GM10248 (cell line): ENCODE data around the gene ANKRD39.
A peak's percentile ranks its signal among the peaks of the same experiment; 100 is the strongest.

Source experiments
- CTCF ChIA-PET: fragments of 300-600 bp; sonication (Branson Sonifier 250); formaldehyde crosslinking; extraction: SDS; loops from one replicate; lab custom pipeline; 2021; ENCODE audit warnings: antibody characterized with exemption; lab: Yijun Ruan, JAX
- POLR2A ChIA-PET: fragments of 350-650 bp; sonication (Branson Sonifier 250); formaldehyde crosslinking; extraction: SDS; loops from one replicate; lab custom pipeline; 2020; ENCODE audit warnings: antibody characterized with exemption; lab: Yijun Ruan, JAX
- DNase-seq: peaks from one replicate; pipeline ENCODE4 v3.0.0; 2012; ENCODE audit errors: extremely low spot score
- CTCF ChIP-seq: IDR thresholded peaks from 2 replicates; pipeline ENCODE4 v1.5.1; 2012; ENCODE audit warnings: mild to moderate bottlenecking, low read depth; ENCODE audit errors: extremely low read depth, missing control alignments, control extremely low read depth

ANKRD39 gene

GRCh38 chr2:96869281-96869821 is 11.5 kb upstream of the ANKRD39 start:
- ChIA-PET POLR2A (no interaction called here), CTCF (interaction anchor here (0.8 to 4.4 kb wide), 12 partner anchors 8 to 243 kb away, joined by 3 to 45 read pairs (median 4); partner anchors contain the start of gene ANKRD39)
- TF ChIP-seq CTCF = no peak
- no peak for DNase-seq

GRCh38 chr2:96868555-96869280 is 10.9 kb upstream of the ANKRD39 start:
- ChIA-PET POLR2A (no interaction called here), CTCF (interaction anchor here (0.8 to 4.4 kb wide), 22 partner anchors 8 to 461 kb away, joined by 3 to 45 read pairs (median 4); partner anchors contain the start of genes ANKRD39 and CNNM4)
- peak; percentile 52 for TF ChIP-seq CTCF
- peak; percentile 87 for DNase-seq

GRCh38 chr2:96867756-96868554 is 10.1 kb upstream of the ANKRD39 start:
- CTCF ChIA-PET = interaction anchor here (0.8 to 4.4 kb wide), 23 partner anchors 8 to 461 kb away, joined by 3 to 45 read pairs (median 4); partner anchors contain the start of genes ANKRD39 and CNNM4
- no peak for TF ChIP-seq CTCF
- DNase-seq = no peak
- POLR2A ChIA-PET = interaction anchor here (0.5 kb wide), 1 partner anchor 1729 kb away, joined by 3 read pairs; no protein-coding TSS in a partner anchor

- ChIA-PET CTCF (interaction anchor here (1.4 to 4.4 kb wide), 6 partner anchors 8 to 106 kb away, joined by 3 to 45 read pairs (median 6); partner anchors contain the start of genes ANKRD39 and CNNM4), POLR2A (interaction anchor here (0.5 kb wide), 1 partner anchor 1729 kb away, joined by 3 read pairs; no protein-coding TSS in a partner anchor)
- no peak for TF ChIP-seq CTCF
- DNase-seq = no peak
These were observed 9.4 kb upstream of the ANKRD39 start for GRCh38 chr2:96866986-96867755.

- TF ChIP-seq CTCF = no peak
- DNase-seq = no peak
- CTCF ChIA-PET = interaction anchor here (1.4 to 4.4 kb wide), 3 partner anchors 9 to 96 kb away, joined by 3 to 45 read pairs (median 3); partner anchors contain the start of gene ANKRD39
- POLR2A ChIA-PET = no interaction called here
These were observed 8.8 kb upstream of the ANKRD39 start for GRCh38 chr2:96866586-96866985.

GRCh38 chr2:96866149-96866548 is 8.3 kb upstream of the ANKRD39 start:
- CTCF ChIA-PET = interaction anchor here (1.4 to 4.4 kb wide), 2 partner anchors 8 to 9 kb away, joined by 3 to 45 read pairs; partner anchors contain the start of gene ANKRD39
- TF ChIP-seq CTCF = no peak
- no peak for DNase-seq
- POLR2A ChIA-PET = no interaction called here
